Erythroblast (primary cell): ENCODE results near the gene BCL2.

ENCODE experiments used
- DNase-seq, 2 experiments: peaks; one replicate each; lab custom pipeline; 2025; lab: John Stamatoyannopoulos, UW
- GATA1 ChIP-seq: IDR thresholded peaks from 2 replicates; pipeline ENCODE4 v1.6.1; 2011; ENCODE audit warnings: low read depth, mild to moderate bottlenecking, control low read depth, low read length, moderate library complexity
- POLR2A ChIP-seq: IDR thresholded peaks from 2 replicates; pipeline ENCODE4 v1.6.1; 2011; ENCODE audit warnings: mild to moderate bottlenecking, low read length

Gene BCL2

DNA sequence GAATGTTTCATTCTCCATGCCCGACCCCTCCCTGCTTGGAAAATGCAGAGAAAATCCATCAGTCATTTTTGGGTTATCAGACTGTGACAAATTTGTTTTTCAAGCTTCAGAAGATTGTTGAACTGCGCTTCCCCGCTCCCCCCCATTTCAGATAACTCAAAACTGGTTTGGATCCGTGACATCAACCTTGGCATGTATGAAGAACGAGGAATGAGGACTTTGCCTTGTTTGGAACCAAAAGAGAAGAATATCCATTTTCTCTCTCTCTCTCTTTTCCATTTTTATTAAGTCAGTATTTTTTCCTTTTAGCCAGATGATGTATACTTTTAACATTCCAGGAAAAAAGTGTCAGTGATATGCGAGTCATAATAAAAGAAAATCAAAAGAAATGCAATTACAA lies 171.6 kb downstream of the BCL2 start:
- no peak for TF ChIP-seq POLR2A
- no peak for TF ChIP-seq GATA1
- DNase-seq, result no peak

DNA sequence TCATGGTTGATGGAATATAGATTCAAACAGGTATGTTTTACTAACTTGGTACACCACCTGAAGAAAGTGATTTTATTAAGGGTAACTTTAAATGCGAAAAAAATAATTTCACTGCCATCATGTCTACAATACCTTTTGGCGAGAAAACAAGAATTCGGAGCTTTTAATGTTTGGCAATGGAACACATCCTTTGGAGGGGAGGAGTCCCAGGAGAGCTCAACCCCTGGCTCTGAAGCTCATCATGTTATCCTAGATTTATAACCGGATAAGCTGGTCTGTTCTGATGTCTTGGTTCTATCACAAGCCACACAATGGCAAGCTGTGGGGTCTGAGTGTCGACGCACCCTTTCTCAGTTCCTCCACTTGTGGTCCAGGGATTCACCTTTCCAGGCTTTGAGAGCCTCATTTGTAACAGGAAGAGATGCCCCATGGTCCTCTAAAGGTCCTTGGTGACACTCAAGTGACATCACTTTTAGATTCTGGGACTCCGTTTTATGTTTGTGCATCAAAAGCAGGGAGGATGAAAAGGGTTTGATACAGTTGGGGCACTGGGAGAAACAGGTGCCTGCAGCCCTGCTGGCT lies 172.7 kb downstream of the BCL2 start:
- TF ChIP-seq GATA1, result no peak
- no peak for TF ChIP-seq POLR2A
- no peak for DNase-seq

DNA sequence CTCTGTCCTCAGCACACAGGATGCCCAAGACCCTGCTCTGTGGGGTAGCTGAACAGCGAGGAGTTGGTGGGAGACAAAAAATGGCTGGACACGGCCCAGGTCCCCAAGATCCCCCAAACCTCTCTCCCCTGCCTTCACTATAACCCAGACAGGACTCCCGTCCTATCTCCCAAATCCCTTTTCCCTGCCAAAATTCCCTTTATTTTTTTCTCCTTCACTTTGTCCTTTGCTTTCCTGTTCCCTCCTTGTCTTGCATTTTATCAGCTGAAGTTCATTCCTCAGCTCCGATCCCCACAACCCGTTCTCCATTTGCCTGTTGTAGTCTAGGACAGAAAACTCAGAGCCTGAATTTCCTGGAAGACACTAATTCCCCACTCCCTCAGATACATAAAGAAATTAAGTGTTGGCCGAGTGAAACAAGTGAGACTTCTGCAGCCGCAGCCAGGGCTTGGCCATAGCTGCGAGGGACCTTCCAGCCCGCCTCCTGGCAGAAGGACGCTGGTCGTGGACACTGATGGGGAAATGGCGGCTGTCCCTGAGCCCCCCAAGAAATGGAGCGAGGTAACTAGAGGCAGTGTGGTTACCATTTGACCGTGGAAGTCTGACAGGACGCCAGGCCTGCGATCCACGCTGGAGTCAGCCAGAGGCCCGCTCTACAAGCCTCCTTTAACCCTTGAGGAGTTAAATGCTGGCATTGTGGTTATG lies 173.6 kb downstream of the BCL2 start:
- no peak for TF ChIP-seq POLR2A
- TF ChIP-seq GATA1, result no peak
- DNase-seq, result no peak

DNA sequence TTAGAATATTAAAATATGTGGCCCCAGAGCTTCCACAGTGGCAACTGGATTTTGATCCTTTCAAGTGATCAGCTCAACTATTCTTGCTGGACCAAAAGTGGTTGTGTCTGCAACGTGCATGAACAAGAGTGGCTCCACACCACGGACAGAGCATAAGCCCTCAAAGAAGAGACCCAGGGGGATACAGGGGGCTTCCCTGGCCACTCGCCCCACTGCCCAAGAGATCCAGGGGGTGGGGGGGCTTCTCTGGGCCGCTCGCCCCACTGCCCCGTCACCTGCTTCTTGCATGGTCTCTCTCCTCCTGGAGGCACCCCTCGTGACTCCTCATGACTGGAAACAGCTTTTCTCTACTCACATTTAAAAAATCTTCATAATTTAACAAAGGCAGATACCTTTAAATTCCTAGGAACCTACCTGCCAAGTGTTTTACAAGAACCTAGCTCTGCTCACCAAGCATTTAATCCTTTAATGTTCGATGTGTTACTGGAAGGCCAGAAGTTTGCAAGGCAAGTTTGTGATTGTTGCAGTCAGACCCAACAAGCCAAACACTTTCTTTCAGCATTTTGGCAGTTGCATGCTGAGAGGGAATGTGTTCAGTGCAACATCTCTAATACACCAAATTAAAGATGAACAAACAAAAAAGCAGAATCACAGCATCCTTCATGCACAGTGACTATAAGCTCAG lies 174.3 kb downstream of the BCL2 start:
- no peak for TF ChIP-seq GATA1
- DNase-seq, result no peak

DNA sequence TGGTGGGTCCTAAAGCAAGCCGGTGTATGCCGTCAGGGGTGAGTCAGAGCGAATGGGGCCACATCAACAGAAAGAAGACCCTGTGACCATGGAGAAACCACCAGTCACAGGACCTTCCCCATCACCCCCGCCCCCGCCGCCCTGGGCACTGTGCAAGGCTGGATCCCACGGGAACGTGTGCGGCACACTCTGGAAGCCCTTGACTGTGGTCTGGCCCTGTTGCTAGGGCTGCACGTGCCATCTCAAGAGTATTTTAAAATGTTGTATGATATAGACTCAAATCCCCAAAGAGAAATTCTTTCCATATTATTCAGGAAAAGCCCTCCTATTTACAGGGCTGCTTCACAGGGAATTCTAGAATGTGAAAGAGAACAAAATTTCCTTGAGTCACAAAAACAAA lies 174.8 kb downstream of the BCL2 start:
- DNase-seq, result no peak
- TF ChIP-seq GATA1, result no peak
- TF ChIP-seq POLR2A, result no peak

DNA sequence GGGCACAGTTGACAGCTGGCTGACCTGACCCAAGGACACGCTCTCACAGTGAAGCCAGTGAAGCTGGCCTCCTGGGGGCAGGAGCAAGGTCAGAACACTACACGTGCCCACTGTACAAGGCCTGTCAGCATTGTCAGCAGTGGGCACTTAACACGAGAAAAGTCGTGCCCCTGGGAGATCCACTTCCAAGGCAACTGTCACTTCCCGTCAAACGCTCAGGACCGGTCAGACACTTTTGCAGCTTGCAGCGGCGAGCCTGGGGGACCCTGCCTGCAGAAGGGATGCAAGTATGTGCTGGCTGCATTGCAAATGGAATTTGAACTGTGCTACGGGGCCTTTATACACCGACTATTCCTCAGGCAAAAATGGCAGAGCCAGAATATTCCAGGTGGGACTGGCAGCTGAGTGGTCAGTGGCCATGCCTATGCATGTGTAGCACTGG lies 176.2 kb downstream of the BCL2 start:
- TF ChIP-seq GATA1 (no peak), POLR2A (no peak)
- DNase-seq, result no peak

DNA sequence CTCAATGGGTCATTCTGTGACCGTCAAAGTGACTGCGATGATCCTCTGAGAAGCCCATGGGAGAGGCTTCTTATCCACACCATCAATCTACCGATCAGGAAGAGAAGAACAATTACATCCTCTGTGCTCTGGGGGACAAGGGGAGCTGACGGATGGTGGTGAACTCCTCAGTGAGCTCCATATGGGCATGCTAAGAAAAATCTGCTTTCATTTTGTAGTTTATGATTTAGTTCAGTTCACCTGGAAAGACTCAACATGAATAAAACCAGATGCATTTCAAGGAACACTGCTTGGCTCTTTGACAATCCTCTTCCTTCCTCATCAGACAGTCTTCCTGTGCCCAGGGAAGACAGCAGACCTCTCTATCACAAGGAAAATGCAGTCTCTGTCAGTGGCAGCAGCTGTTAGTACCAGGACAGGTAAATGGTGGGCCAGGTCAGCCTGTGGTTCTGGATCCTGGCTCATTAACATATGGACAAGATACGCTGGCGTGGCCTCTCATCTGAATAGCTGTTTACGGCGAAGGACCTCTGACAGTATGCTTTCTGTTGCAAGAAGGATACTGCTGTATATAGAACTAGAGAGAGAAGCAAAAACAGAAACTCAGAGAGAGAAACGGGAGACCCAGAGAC lies 176.9 kb downstream of the BCL2 start:
- TF ChIP-seq POLR2A, result no peak
- no peak for TF ChIP-seq GATA1
- DNase-seq, result no peak

DNA sequence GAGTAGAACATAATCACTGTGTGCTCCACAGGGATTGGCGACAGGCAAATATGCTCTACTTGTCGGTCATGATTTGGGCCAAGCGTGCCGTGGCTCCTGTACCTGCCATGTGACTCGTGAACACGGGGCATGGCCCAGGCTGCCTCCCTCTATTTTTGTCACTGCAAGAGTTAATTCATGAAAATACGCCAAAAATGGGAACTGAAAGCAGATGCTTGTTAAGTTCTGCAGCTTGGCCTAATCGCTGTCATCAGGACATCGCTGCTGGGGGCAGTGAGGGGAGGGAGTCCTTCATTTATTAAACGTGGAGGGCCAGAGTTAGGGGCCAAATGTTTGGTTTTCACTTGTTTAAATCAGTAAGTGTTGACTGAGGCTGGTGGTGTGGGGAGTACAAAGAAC lies 177.8 kb downstream of the BCL2 start:
- TF ChIP-seq POLR2A (no peak), GATA1 (no peak)
- no peak for DNase-seq

DNA sequence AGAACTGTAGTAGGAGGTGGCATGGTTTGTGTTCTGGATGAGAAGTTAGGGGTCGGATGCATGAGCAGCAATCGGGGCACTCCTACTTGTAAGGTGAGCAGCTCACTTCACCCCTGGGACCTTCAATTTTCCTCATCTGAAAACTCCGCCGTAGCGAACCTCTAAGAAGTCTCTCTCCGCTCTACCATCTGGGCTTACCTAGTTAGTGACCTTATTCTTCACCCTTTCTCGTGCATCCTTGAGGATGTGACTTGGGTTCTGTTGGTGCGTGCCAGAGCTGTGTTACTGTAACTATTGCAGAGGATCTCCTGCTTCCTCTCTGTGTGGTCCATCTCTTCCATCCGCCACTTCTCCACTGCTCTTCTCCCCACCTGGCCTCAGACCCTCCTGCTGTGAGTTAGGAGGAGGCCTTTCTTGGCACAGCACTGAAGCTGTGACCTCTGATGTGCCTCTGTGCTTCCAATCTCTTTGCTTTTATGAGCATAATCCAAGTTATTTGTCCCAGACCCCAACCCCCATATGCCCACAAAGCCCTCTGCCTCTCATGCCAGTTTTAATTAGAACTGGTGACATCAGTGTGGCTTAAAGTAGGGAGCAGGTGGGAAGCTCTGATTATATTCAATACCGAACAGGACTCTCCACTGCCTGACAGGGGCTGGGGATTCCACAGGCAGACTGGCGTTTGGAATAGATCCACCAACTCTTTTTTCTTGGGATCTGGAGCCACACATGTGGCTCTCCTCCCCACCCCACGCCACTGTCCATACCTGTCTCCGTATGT lies 178.4 kb downstream of the BCL2 start:
- no peak for DNase-seq

DNA sequence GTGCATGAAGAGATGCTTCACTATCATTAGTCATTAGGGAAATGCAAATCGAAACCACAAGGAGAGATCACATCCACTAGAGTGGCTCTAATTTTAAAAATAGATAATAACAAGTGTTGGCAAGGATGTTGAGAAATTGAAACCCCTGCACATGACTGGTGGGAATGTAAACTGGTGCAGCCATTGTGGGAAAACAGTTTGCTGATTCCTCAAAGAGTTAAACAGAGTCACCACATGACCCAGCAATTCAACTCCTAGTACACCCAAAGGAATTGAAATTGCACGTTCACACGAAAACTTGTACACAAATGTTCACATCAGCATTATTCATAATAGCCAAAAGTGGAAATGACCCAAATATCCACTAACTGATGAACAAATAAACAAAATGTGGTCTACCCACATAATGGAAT lies 179.5 kb downstream of the BCL2 start:
- TF ChIP-seq GATA1 (no peak), POLR2A (no peak)
- no peak for DNase-seq

More for the DNA sequence above, 178.4 kb downstream of the BCL2 start:
- TF ChIP-seq POLR2A, result no peak
- no peak for TF ChIP-seq GATA1

DNA sequence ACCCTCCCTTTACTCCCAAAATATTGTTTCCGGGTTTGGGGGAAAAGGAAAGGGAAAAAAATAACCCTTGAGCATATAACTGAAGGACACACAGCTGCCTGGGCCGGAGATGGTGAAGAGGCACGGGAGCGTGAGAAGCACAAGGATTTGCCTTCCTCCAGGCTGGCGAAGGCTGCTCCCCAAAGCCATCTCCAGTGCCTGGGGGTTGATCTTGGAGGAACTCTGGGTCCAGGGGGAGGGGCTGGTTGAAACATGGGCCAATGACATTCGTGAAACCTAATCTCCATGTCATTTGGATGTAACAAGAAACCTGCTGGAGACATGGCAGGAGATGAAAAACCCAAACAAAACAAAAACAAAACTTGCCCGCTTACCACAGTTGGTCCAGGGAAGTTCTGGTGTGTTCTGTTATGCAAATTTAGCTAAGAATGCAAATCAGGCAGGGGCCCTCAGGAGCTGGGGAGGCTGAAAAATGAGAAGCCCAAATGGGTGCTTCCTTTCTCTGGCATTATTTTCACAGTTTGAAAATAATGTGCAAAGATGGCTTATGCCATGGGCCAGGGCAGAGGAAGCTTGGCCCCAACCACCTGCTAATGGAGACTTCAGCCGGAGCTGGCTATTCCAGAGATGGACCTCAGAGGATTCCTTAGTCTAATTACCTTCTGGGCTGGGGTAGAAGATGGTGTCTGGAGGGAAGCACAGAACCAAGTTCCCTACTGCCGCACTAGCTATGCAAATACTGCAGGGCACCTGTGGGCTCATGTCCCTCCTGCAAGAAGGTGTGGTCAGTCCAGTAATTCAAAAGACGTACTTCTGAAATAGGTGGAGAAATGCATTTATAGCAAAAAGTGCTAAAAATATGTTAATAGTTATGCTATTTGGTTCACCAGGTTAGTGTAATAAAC lies 180.9 kb downstream of the BCL2 start:
- TF ChIP-seq POLR2A (no peak), GATA1 (no peak)
- DNase-seq, result no peak

DNA sequence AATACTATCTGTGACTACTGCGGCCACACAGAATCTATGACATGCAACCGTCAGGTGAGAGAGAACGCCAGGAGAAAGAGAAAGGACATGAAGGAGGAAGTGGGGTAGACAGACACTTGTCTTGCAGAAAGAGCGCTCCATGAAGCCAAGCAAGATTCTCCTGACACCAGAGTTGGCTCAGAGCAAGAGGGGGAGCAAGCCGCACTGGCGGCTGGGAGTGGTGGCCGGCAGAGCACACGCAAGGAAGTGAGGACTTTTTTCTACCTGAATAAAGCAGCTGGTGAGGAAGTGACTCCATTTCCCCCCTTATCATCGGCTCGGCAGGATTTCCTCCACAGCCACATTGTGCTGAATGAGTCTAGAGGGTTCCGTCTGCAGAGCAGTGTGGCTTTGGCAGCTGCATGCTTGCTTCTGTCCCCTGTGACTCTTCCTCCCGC lies 181.6 kb downstream of the BCL2 start:
- no peak for DNase-seq
- no peak for TF ChIP-seq POLR2A
- no peak for TF ChIP-seq GATA1

DNA sequence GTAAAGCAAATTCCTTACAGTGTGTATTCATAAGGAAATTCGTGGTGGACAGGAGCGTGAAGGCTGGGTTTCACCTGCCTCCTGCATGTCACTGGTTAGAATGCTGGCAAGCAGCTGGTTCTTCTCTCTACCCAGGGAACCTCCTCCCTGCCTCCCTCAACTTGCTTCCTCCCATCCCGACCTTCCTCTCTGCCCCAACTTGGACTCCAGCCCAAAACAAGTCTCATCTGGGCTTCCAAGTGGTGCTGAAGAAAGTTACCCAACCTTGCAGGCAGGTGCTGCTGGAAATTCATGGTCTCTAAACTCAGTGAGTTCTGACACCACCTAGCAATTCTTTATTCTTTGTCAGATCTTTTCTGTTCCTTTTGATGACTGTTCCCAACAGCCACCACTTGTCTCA lies 184.5 kb downstream of the BCL2 start:
- no peak for TF ChIP-seq GATA1
- TF ChIP-seq POLR2A, result no peak
- DNase-seq, result no peak
